Measurements from ENCODE around the gene GSN. TPM values are rescaled to one million over a fixed set of nuclear protein-coding genes. Genes with fewer than 3 reads are reported as not detected.
A peak's percentile ranks its signal among the peaks of the same experiment; 100 is the strongest.

The GSN gene
- total RNA-seq, 1 experiment from 2014 or later: 43.4 TPM

DNA sequence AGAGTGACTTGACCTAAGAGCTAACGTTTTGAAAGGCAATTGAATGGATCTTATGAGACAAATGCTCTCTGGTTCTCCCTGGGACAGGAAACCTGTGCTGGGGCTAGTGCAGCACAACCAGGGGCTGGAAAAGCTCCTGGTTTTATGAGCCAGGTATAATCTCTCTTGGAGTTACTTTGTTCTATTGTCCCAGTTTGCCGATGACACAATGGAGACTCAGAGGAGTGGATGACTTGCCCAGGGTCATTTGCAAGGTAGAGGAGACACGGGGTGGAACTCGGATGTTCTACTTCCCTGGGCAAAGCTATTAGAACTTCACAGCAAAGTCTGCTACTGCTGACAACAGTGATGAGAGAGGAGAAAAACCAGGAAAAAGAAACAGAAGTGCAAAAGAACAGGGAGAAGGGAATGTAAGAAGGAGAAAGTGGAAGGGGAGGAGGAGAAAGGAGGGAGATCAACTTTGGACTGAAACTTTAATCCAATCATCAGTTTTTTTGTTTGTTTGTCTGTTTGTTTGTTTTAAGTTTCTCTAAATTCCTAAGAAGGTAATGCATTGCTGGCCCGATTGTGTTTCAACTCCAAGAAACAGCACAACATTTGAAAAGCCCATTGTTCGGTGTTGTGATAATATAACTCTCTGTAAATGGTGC is 7.4 kb upstream of the GSN start:
- no peak for DNase-seq
- Histone ChIP-seq H3K27ac (peak overlapping the region; percentile 65), H3K27me3 (no peaks in the 10 kb centered on the region), H3K9me3 (replicated peaks) (no peaks in the 10 kb centered on the region), H3K4me1 (peaks cover 32% of the 10 kb centered on the region), H3K36me3 (no peaks in the 10 kb centered on the region), H3K4me3 (peak overlapping the region; percentile 38)

DNA sequence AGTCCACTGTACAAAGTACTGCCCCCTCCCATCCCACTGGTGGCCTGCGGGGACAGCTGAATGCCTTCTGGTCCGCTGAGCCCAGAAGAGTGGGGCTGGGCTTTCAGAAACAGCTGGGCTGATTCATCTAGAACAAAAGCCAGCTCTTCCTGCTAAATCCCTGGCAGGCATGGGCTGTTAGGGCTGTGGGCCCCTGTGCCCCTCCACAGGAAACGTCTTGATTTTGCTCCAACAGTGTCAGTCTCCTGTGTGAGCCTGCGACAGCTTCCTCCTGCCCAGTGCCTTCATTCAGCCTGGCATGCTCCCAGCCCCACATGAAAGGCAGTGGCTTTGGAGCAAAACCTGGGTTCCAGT is 6.9 kb upstream of the GSN start:
- H3K36me3 ChIP-seq: no peaks in the 10 kb centered on the region
- DNase-seq: peak; percentile 95 to 98
- peak overlapping the region; percentile 38 for H3K4me3 ChIP-seq
- H3K27ac ChIP-seq: peak overlapping the region; percentile 65
- H3K27me3 ChIP-seq: no peaks in the 10 kb centered on the region
- no peaks in the 10 kb centered on the region for H3K9me3 ChIP-seq (replicated peaks)
- H3K4me1 ChIP-seq: peaks cover 32% of the 10 kb centered on the region

DNA sequence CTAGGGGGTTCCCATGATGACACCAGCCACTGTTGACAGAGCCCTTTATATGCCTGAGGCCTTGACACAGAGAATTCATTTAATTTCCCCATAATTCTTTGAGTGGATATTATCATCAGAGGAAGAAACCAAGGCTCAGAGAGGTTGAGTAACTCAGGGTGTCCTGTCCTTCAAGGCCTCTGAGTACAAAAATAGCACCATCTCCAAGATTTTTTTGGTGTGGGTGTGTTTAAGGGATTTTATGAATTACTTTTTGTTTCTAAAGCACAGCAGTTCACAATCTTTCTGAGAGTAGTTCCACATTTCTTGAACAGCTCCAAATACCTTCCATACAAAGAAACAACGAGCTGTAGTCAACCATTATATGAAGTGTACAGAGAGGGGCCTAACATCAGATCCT is 6.2 kb upstream of the GSN start:
- Histone ChIP-seq H3K36me3 (no peaks in the 10 kb centered on the region), H3K27ac (peak overlapping the region; percentile 65), H3K4me1 (peaks cover 32% of the 10 kb centered on the region), H3K9me3 (replicated peaks) (no peaks in the 10 kb centered on the region), H3K4me3 (no peak overlapping the region), H3K27me3 (no peaks in the 10 kb centered on the region)
- DNase-seq: no peak

DNA sequence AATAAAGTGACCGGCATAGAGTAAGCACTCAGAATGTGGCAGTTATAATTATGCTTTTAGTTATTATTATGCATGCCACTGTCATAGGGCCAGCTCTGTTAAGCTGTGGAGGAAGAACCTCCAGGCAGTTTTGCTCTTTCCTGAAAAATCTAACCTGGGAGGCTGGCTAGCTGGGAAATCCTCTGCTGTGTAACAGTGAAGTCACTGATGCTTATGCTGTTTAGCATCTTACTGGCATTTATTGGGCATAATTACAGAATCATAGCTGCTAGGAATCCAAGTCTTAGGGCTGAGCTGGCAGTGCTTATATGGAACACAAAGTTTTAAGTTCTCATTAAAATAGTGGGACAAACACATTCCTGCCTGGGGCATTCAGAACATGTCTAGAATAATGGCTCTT is 5.5 kb upstream of the GSN start:
- peaks cover 32% of the 10 kb centered on the region for H3K4me1 ChIP-seq
- H3K9me3 ChIP-seq (replicated peaks): no peaks in the 10 kb centered on the region
- no peaks in the 10 kb centered on the region for H3K27me3 ChIP-seq
- H3K36me3 ChIP-seq: no peaks in the 10 kb centered on the region
- DNase-seq: no peak
- no peak overlapping the region for H3K4me3 ChIP-seq
- H3K27ac ChIP-seq: no peak overlapping the region

DNA sequence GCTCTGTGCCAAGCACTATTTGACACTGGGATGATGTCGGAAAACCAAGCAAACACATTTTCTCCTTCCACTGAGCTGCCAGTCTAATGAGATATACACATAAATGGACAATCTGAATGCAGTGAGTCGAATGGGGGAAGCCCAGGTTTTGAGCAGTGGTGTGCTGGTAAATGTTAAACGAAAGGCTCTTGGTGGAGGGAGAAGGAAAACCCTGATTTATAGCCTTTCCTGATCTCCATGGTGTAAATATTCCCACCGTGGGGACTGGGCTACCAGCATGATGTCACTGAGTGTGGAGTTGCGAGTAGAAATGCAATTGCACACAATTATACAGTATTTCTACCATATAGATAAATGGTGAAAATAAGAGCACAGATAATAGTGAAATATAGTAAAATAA is 5.0 kb upstream of the GSN start:
- Histone ChIP-seq H3K27me3 (no peaks in the 10 kb centered on the region), H3K36me3 (no peaks in the 10 kb centered on the region), H3K27ac (no peak overlapping the region), H3K4me1 (peaks cover 32% of the 10 kb centered on the region), H3K4me3 (no peak overlapping the region), H3K9me3 (replicated peaks) (no peaks in the 10 kb centered on the region)
- no peak for DNase-seq

DNA sequence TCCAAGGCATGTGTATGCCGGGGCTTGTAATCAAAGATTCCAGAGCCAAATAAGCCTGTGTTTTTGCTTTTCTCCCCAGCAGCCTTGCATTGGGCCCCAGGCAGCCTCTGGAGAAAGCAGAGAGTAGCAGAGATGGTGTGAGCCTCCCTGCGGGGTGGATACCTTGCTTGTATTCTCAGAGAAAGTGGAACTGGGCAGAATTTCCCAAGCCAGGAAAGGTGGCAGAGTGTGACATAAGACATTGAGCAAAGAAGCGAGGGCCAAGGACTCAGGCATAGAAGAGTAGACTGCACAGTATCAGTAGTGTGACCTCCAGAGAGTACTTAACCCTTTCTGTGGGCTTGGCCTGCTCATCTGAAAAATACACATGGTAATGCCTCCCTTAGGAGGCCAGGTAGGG is 1.6 kb upstream of the GSN start:
- peaks cover 19% of the 10 kb centered on the region for H3K4me1 ChIP-seq
- DNase-seq: no peak
- H3K9me3 ChIP-seq (replicated peaks): no peaks in the 10 kb centered on the region
- H3K27ac ChIP-seq: no peak overlapping the region
- no peaks in the 10 kb centered on the region for H3K27me3 ChIP-seq
- no peaks in the 10 kb centered on the region for H3K36me3 ChIP-seq
- no peak overlapping the region for H3K4me3 ChIP-seq

DNA sequence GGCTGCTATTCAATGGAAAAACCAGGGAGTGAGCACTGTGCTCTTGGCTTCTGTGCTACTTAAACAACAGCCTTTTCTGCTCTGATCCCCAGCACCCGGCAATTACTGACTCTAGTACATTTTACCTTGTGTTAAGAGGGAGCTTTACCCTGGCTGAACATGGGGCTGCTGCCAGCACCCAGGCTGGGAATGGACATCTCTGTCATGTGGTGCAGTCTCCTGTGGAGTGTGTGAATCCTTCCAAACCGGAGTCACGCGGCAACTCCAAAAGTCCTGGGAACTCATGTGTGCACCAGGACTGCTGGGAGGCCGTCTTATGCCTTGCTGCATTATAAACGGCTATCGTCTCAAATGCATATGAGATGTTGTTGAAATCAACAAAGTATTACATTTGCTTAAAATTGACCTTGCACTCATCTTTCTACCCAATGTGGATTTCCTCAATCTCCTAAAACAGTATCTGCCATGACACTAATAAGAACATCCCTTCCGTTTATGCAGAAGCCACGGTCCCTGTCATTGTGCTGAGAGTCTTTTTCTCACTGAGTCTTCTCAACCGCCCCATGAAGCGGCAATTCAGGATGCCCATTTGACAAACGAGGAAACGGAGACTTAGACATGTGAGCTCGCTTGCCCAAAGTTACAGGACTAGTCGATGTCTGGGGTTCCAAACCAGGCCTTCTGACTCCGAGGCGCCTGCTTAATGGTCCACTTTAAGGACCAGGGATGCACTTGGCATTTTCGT is 884 bp upstream of the GSN start:
- DNase-seq: no peak
- H3K27me3 ChIP-seq: no peaks in the 10 kb centered on the region
- H3K4me1 ChIP-seq: peaks cover 17% of the 10 kb centered on the region
- H3K27ac ChIP-seq: no peak overlapping the region
- peak overlapping the region; percentile 59 for H3K4me3 ChIP-seq
- H3K36me3 ChIP-seq: no peaks in the 10 kb centered on the region
- no peaks in the 10 kb centered on the region for H3K9me3 ChIP-seq (replicated peaks)

DNA sequence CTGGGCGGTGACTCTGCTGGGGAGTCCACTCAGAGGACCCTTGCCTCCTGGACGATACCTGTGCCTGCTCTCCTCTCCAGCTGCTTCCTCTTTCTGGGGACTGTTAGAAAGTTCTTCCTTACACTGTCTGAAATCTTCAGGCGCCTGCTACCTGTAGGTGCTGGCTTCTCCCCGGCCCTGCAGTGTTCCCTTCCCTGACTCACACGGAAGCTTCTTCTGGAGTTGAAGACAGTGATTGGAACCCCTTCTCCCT is 562 bp downstream of the GSN start:
- H3K4me1 ChIP-seq: peaks cover 19% of the 10 kb centered on the region
- H3K9me3 ChIP-seq (replicated peaks): no peaks in the 10 kb centered on the region
- H3K36me3 ChIP-seq: no peaks in the 10 kb centered on the region
- H3K27ac ChIP-seq: no peak overlapping the region
- H3K4me3 ChIP-seq: peak overlapping the region; percentile 59
- no peaks in the 10 kb centered on the region for H3K27me3 ChIP-seq
- DNase-seq: no peak

DNA sequence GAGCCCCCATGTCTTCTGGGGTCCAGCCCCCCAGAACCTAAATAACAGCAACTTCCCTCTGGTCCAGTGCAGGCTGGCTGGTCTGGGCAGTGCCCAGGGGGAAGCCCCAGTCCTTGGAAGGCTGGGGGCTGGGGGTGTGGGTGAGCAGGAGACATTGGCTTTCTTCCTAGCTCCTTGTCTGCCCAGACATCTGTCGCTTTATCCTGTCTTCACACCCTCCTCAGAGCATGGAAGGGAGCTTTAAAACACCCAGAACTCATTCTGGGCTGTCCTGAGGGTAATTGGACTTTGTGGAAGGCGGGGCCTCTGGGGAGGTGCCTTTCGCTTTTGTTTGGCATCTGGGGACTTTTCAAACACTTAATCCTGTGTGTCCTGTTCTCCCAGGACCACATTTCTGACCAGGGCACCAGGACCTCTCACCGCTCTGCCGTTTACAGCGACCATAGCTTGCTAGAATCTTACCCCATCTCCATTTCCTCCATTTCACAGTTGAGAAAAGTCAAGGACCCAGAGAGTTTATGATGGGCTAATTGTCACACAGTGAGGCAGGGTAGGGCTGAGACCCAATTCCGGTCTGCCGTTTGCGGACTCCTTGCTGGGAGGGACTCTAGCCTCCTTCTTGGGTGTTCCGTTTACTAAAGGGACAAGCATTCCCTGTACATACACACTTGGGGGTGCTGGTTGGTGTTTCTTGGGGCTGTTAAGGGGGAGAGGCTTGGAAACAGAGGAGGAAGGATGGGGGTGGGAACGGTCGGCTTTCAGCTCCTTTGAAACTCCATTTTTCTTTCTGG is 1.1 kb downstream of the GSN start:
- DNase-seq: no peak
- peak overlapping the region; percentile 59 for H3K4me3 ChIP-seq
- peaks cover 19% of the 10 kb centered on the region for H3K4me1 ChIP-seq
- H3K27me3 ChIP-seq: no peaks in the 10 kb centered on the region
- H3K36me3 ChIP-seq: no peaks in the 10 kb centered on the region
- peak overlapping the region; percentile 10; the same call in 1 of the 2 replicates for H3K27ac ChIP-seq
- no peaks in the 10 kb centered on the region for H3K9me3 ChIP-seq (replicated peaks)

DNA sequence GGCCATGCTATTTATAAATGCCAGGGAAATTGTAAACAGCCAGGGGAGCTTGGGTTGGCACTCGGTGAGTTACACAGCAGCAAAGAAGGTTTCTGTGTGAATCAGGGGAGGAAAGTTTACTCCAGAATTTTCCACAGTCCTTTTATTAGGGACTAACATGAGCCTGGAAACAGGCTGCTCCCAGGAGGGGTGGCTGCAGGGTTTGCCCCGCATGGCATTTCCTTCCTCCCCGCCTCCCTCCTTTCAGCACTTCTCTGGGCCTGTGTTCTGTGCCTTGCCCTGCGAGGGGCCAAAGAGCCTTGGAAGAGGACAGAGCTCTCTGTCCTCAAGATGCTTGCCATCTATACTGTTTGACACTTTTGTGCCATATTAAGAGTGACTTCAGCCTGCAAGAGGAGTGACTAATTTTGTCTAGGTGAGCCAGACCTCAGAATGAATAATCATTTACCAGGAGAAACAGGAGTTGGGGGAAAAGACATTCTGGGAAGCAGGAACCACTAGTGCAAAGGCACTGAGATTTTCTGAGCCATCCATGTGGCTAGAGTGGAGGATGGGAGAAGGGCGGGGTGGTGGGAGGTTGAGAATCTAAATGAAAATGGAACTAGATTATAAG is 1.8 kb downstream of the GSN start:
- H3K27ac ChIP-seq: peak overlapping the region; percentile 10; the same call in 1 of the 2 replicates
- H3K4me3 ChIP-seq: peak overlapping the region; percentile 59
- no peaks in the 10 kb centered on the region for H3K27me3 ChIP-seq
- no peak for DNase-seq
- H3K36me3 ChIP-seq: no peaks in the 10 kb centered on the region
- no peaks in the 10 kb centered on the region for H3K9me3 ChIP-seq (replicated peaks)
- peaks cover 19% of the 10 kb centered on the region for H3K4me1 ChIP-seq

DNA sequence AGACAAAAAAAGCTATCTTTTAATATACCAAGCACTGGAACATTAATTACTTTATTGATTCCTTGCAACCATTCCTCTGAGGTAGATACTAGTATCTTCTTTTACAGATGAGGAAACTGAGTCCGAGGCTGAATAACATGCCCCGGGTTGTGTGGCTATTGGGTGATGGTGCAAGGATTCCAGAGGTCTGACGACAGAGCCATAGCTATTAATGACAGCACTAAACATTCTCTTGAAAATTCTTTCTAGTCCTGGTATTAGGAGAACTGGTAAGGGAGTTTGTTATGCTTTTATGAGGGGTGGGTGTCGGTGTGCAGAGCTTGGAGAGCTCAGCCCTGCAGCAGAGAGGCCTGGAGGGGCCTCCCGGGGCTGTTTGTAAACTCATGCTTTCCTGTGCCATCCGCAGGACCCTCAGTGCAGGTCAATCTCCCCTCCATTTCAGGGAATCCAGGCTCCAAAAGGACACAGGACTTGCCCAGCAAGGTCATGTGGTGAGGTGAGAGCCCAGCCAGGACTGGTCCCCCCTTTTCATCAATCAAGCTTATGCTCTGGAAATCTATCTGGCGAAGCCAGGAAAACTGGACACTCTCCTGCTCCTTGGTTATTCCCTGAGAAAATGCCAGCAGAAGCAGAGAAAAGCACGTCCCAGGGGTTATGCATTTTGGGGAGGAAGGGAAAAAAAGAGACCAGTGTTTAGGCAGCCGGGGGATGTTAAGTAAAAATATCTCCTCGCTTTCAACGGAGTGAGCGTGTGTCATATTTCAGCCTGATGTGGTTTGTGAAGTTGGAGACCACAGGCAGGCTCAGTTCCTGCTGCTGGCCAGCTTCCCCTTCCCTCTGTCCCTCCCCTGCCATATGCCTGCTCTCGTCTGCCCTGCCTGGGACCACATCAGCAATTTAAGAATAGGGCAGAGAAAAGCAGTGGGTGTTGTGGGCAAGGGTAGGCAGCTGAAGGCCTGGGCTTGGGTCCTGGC is 3.7 kb downstream of the GSN start:
- Histone ChIP-seq H3K27ac (peak overlapping the region; percentile 19; the same call in 1 of the 2 replicates), H3K27me3 (no peaks in the 10 kb centered on the region), H3K4me3 (peak overlapping the region; percentile 15), H3K9me3 (replicated peaks) (no peaks in the 10 kb centered on the region), H3K4me1 (peaks cover 19% of the 10 kb centered on the region), H3K36me3 (no peaks in the 10 kb centered on the region)
- peak; percentile 83 to 90 for DNase-seq

DNA sequence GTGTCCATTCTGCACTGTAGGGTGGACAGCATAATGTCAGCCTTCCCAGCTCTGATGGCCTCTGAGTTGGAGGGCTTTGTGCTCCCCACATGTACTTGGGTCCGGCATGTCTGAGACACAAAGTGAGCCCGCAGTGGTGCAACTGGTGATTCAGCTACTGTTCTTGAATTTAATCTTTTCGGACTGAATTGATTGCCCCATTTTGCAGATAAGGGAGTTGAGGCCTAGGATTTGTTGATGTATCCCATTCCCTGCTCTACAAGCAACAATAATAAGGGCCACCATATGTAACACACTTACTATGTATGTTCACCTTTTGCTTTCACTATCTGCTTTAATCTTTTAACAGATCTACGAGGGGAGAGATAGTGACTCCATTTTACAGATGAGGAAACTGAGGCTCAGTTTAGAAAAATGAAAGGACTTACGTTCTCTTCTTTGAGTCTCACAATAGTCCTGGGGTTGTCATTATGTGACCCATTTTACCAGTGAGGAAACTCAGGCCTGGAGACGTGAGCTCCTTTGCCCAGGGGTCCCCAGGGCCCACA is 4.5 kb downstream of the GSN start:
- H3K4me1 ChIP-seq: peaks cover 20% of the 10 kb centered on the region
- no peaks in the 10 kb centered on the region for H3K27me3 ChIP-seq
- no peaks in the 10 kb centered on the region for H3K9me3 ChIP-seq (replicated peaks)
- no peak overlapping the region for H3K4me3 ChIP-seq
- H3K36me3 ChIP-seq: no peaks in the 10 kb centered on the region
- no peak for DNase-seq
- peak overlapping the region; percentile 19; the same call in 1 of the 2 replicates for H3K27ac ChIP-seq

DNA sequence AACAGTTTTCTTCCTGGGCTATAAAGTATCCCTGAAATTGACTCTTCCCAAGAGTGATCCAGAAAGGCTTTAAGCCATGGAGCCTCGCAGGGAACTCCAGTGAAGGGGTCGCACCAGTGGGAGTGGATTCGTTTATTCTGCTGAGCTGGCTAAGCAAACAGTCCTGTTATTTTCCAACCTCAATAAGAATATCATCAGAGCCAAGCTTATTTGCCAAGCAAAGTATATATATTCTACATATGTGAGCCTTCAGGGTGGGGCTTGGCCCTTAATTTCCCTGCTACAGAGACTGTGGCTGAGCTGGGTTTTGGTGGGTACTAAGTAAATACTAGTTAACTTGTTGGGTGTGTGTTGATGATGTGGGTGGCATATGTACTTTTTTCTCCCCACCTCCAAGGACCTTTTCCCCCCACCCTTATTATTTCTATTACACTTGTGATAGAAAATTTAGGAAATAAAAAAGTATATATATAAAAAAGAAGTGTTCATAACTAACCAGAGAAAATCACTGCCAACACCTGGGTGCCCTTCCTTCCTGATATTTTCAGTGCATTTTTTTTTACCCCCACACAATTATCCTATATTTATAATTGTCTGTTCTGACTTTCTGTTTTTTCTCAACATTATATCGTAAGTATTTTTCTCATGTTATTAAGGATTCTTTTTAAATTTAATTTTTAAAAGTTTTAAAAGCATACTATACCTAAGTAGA is 5.3 kb downstream of the GSN start:
- Histone ChIP-seq H3K36me3 (no peaks in the 10 kb centered on the region), H3K27ac (no peak overlapping the region), H3K4me3 (no peak overlapping the region), H3K9me3 (replicated peaks) (no peaks in the 10 kb centered on the region), H3K27me3 (no peaks in the 10 kb centered on the region), H3K4me1 (peaks cover 27% of the 10 kb centered on the region)
- DNase-seq: no peak

All from SJCRH30 (cell line).